Activated B cell treated with CpG ODN at 0.5 μM for 24 hours (primary cell): ENCODE measurements around the gene BCL11B. TPM values are rescaled to one million over a fixed set of nuclear protein-coding genes. Genes with fewer than 3 reads are reported as not detected.

Experiments
- ATAC-seq: fragments of 200-7000 bp; cut with Tn5 transposase; one replicate; pipeline ENCODE4 v1.10.0; 2021; ENCODE audit warnings: low read depth, mild to moderate bottlenecking, moderate library complexity
- CTCF ChIA-PET: fragments of 350-600 bp; sonication (Branson Sonifier 250); formaldehyde crosslinking; loops from one replicate; lab custom pipeline; 2021; ENCODE audit warnings: antibody characterized with exemption; lab: Charles Lee
- POLR2A ChIA-PET: fragments of 350-600 bp; sonication (Branson Sonifier 250); formaldehyde crosslinking; loops from one replicate; lab custom pipeline; 2021; ENCODE audit warnings: antibody characterized with exemption; lab: Charles Lee
- DNase-seq: peaks from one replicate; pipeline ENCODE4 v3.0.0; 2022
- H3K27ac Mint-ChIP-seq: one replicate; pipeline ENCODE4 v1.8.0; 2020; ENCODE audit warnings: mixed read lengths
- H3K27me3 Mint-ChIP-seq: one replicate; pipeline ENCODE4 v1.8.0; 2021; ENCODE audit warnings: mixed read lengths
- H3K36me3 Mint-ChIP-seq: one replicate; pipeline ENCODE4 v1.8.0; 2021; ENCODE audit warnings: low read depth, mixed read lengths
- H3K4me1 Mint-ChIP-seq: one replicate; pipeline ENCODE4 v1.8.0; 2021; ENCODE audit warnings: mixed read lengths
- H3K4me3 Mint-ChIP-seq: one replicate; pipeline ENCODE4 v1.8.0; 2020; ENCODE audit warnings: mild to moderate bottlenecking, mixed read lengths
- H3K9me3 Mint-ChIP-seq: one replicate; pipeline ENCODE4 v1.8.0; 2020; ENCODE audit warnings: mixed read lengths
- CTCF ChIP-seq: fragments of 200-600 bp; IDR thresholded peaks from one replicate; pipeline ENCODE4 v1.8.0; 2022; ENCODE audit warnings: antibody characterized with exemption, mild to moderate bottlenecking
- intact Hi-C: fragments of 100-400 bp; cut with micrococcal nuclease; formaldehyde crosslinking; loops from one replicate; pipeline ENCODE4 v1.15.1; 2024
- total RNA-seq: library from RNA; stranded (reverse); gene quantifications from 2 replicates; pipeline ENCODE4 v1.2.3, GENCODE V29; 2022

Gene BCL11B
- total RNA-seq, 1 donor from 2014 or later = 0.13 TPM

GRCh38 chr14:99263564-99264330 is 8.2 kb downstream of the BCL11B start:
- Mint-ChIP-seq H3K27me3 (peaks cover 80% of the 10 kb centered on the region), H3K4me3 (no peak overlapping the region), H3K9me3 (no peaks in the 10 kb centered on the region), H3K27ac (no peak overlapping the region), H3K36me3 (no peaks in the 10 kb centered on the region), H3K4me1 (peaks cover 6% of the 10 kb centered on the region)
- intact Hi-C loops = no loop called here
- ChIA-PET CTCF (no interaction called here), POLR2A (no interaction called here)
- DNase-seq (no peak), ATAC-seq (no peak)
- no peak for TF ChIP-seq CTCF

- ChIA-PET CTCF (no interaction called here), POLR2A (no interaction called here)
- ATAC-seq (no peak), DNase-seq (no peak)
- Mint-ChIP-seq H3K4me3 (no peak overlapping the region), H3K27ac (no peak overlapping the region), H3K9me3 (no peaks in the 10 kb centered on the region), H3K27me3 (peaks cover 79% of the 10 kb centered on the region), H3K36me3 (no peaks in the 10 kb centered on the region), H3K4me1 (peaks cover 6% of the 10 kb centered on the region)
- TF ChIP-seq CTCF = no peak
- intact Hi-C loops = no loop called here
Measured at GRCh38 chr14:99262977-99263448, 9.0 kb downstream of the BCL11B start.

- H3K4me1 Mint-ChIP-seq = peaks cover 6% of the 10 kb centered on the region
- DNase-seq = no peak
- H3K27ac Mint-ChIP-seq = no peak overlapping the region
- intact Hi-C loops = no loop called here
- no peaks in the 10 kb centered on the region for H3K36me3 Mint-ChIP-seq
- H3K27me3 Mint-ChIP-seq = peaks cover 73% of the 10 kb centered on the region
- no peak for TF ChIP-seq CTCF
- no peak overlapping the region for H3K4me3 Mint-ChIP-seq
- POLR2A ChIA-PET = no interaction called here
- CTCF ChIA-PET = no interaction called here
- ATAC-seq = no peak
- no peaks in the 10 kb centered on the region for H3K9me3 Mint-ChIP-seq
Measured at GRCh38 chr14:99261912-99262787, 9.8 kb downstream of the BCL11B start.

- POLR2A ChIA-PET = no interaction called here
- CTCF ChIA-PET = no interaction called here
- no peaks in the 10 kb centered on the region for H3K4me1 Mint-ChIP-seq
- no peak for DNase-seq
- no peak overlapping the region for H3K27ac Mint-ChIP-seq
- H3K36me3 Mint-ChIP-seq = no peaks in the 10 kb centered on the region
- no peak for ATAC-seq
- peaks cover 63% of the 10 kb centered on the region for H3K27me3 Mint-ChIP-seq
- no peaks in the 10 kb centered on the region for H3K9me3 Mint-ChIP-seq
- H3K4me3 Mint-ChIP-seq = no peak overlapping the region
- intact Hi-C loops = no loop called here
- no peak for TF ChIP-seq CTCF
Measured at GRCh38 chr14:99260587-99261551, 11.1 kb downstream of the BCL11B start.
